HAP-1 (cell line): Measurements from ENCODE around the gene HOXB4.
"Not testable (repeated sequence)": the region's sequence is repeated elsewhere in the genome, so short reads cannot be mapped to it uniquely, and the experiment has no call there.

Experiments used
- DNase-seq, 2 experiments: peaks; one replicate each; pipeline ENCODE4 v3.0.0-alpha.2; 2016 to 2020; ENCODE audit warnings: low spot score in 2 of 2
- H3K27me3 ChIP-seq: fragments of 250-450 bp; sonication (Bioruptor Pico); 2 replicates; pipeline ENCODE4 v1.5.1; 2020; ENCODE audit warnings: low read depth, mild to moderate bottlenecking, moderate library complexity
- H3K36me3 ChIP-seq: fragments of 250-450 bp; sonication (Bioruptor Pico); replicated peaks from 2 replicates; pipeline ENCODE4 v1.5.1; 2020; ENCODE audit warnings: mild to moderate bottlenecking
- H3K4me1 ChIP-seq: fragments of 250-450 bp; sonication (Bioruptor Pico); 2 replicates; pipeline ENCODE4 v1.5.1; 2020; ENCODE audit warnings: mild to moderate bottlenecking
- H3K4me3 ChIP-seq: fragments of 250-450 bp; sonication (Bioruptor Pico); 2 replicates; pipeline ENCODE4 v1.5.1; 2020; ENCODE audit warnings: mild to moderate bottlenecking, moderate library complexity
- H3K9me3 ChIP-seq: fragments of 250-450 bp; sonication (Bioruptor Pico); 2 replicates; pipeline ENCODE4 v1.5.1; 2020; ENCODE audit warnings: mild to moderate bottlenecking, moderate library complexity
- in situ Hi-C: fragments of 300-500 bp; cut with MboI; formaldehyde crosslinking; loops from 3 replicates; pipeline ENCODE4 v1.14.3; 2020; ENCODE audit warnings: low sequenced_read_pairs, inconsistent platforms, mixed read lengths

The HOXB4 gene

GRCh38 chr17:48541036-48541576 lies 37.0 kb downstream of the HOXB4 start:
- in situ Hi-C loops, result loop anchor here (5.0 kb wide), 1 partner anchor 36 kb away; the partner anchor contains the start of gene HOXB4
- Histone ChIP-seq H3K9me3 (no peaks in the 10 kb centered on the region), H3K4me1 (peaks cover 19% of the 10 kb centered on the region), H3K36me3 (peaks cover 15% of the 10 kb centered on the region), H3K4me3 (peak overlapping the region; percentile 68), H3K27me3 (no peaks in the 10 kb centered on the region)
- no peak for DNase-seq

GRCh38 chr17:48540213-48540612 lies 37.9 kb downstream of the HOXB4 start:
- H3K4me3 ChIP-seq, result no peak overlapping the region
- H3K9me3 ChIP-seq, result no peaks in the 10 kb centered on the region
- peaks cover 10% of the 10 kb centered on the region for H3K4me1 ChIP-seq
- no peak for DNase-seq
- in situ Hi-C loops, result loop anchor here (5.0 kb wide), 1 partner anchor 37 kb away; the partner anchor contains the start of gene HOXB4
- H3K27me3 ChIP-seq, result no peaks in the 10 kb centered on the region
- peaks cover 15% of the 10 kb centered on the region for H3K36me3 ChIP-seq

GRCh38 chr17:48539177-48539576 lies 39.0 kb downstream of the HOXB4 start:
- no peaks in the 10 kb centered on the region for H3K9me3 ChIP-seq
- DNase-seq, result no peak
- H3K4me3 ChIP-seq, result no peak overlapping the region
- H3K36me3 ChIP-seq, result peaks cover 15% of the 10 kb centered on the region
- peaks cover 8% of the 10 kb centered on the region for H3K4me1 ChIP-seq
- H3K27me3 ChIP-seq, result no peaks in the 10 kb centered on the region
- in situ Hi-C loops, result no loop called here

- DNase-seq, result no peak
- H3K4me1 ChIP-seq, result peaks cover 8% of the 10 kb centered on the region
- no peaks in the 10 kb centered on the region for H3K27me3 ChIP-seq
- no peak overlapping the region for H3K4me3 ChIP-seq
- in situ Hi-C loops, result no loop called here
- no peaks in the 10 kb centered on the region for H3K9me3 ChIP-seq
- peaks cover 5% of the 10 kb centered on the region for H3K36me3 ChIP-seq
These were observed 40.8 kb downstream of the HOXB4 start for GRCh38 chr17:48537316-48537715.

- H3K27me3 ChIP-seq, in situ Hi-C loops, DNase-seq, H3K9me3 ChIP-seq, H3K4me3 ChIP-seq, H3K4me1 ChIP-seq, H3K36me3 ChIP-seq: not testable (repeated sequence)
These were observed 42.2 kb downstream of the HOXB4 start for GRCh38 chr17:48535793-48536559.

- H3K27me3 ChIP-seq, result no peaks in the 10 kb centered on the region
- in situ Hi-C loops, result no loop called here
These were observed 45.9 kb downstream of the HOXB4 start for GRCh38 chr17:48532261-48532660.

GRCh38 chr17:48530887-48531272 lies 47.3 kb downstream of the HOXB4 start, which contains the start of gene HOXB1:
Gene HOXB1, minus strand, starts transcription at chr17:48531011. Its CDS starts 107 bp downstream, at chr17:48530904.
- H3K27me3 ChIP-seq, result no peaks in the 10 kb centered on the region
- no peak for DNase-seq
- no peaks in the 10 kb centered on the region for H3K9me3 ChIP-seq
- no peaks in the 10 kb centered on the region for H3K4me1 ChIP-seq
- in situ Hi-C loops, result no loop called here
- H3K4me3 ChIP-seq, result no peak within 1 kb of the TSS
- no peaks in the 10 kb centered on the region for H3K36me3 ChIP-seq

More at GRCh38 chr17:48532261-48532660, 45.9 kb downstream of the HOXB4 start:
- H3K9me3 ChIP-seq, result no peaks in the 10 kb centered on the region
- DNase-seq, result no peak
- no peaks in the 10 kb centered on the region for H3K4me1 ChIP-seq
- H3K4me3 ChIP-seq, result no peak overlapping the region
- H3K36me3 ChIP-seq, result no peaks in the 10 kb centered on the region

GRCh38 chr17:48530208-48530886 lies 47.8 kb downstream of the HOXB4 start:
- H3K27me3 ChIP-seq, result no peaks in the 10 kb centered on the region
- in situ Hi-C loops, result no loop called here

GRCh38 chr17:48529683-48530009 lies 48.5 kb downstream of the HOXB4 start:
- no peak for DNase-seq
- H3K36me3 ChIP-seq, result no peaks in the 10 kb centered on the region
- H3K27me3 ChIP-seq, result no peaks in the 10 kb centered on the region
- H3K4me3 ChIP-seq, result no peak overlapping the region
- no peaks in the 10 kb centered on the region for H3K9me3 ChIP-seq
- in situ Hi-C loops, result no loop called here
- H3K4me1 ChIP-seq, result no peaks in the 10 kb centered on the region

More at GRCh38 chr17:48530208-48530886, 47.8 kb downstream of the HOXB4 start:
- no peaks in the 10 kb centered on the region for H3K4me1 ChIP-seq
- no peak overlapping the region for H3K4me3 ChIP-seq
- no peak for DNase-seq
- no peaks in the 10 kb centered on the region for H3K36me3 ChIP-seq
- no peaks in the 10 kb centered on the region for H3K9me3 ChIP-seq

GRCh38 chr17:48528936-48529682 lies 49.0 kb downstream of the HOXB4 start:
- H3K27me3 ChIP-seq, result no peaks in the 10 kb centered on the region
- in situ Hi-C loops, result no loop called here

GRCh38 chr17:48528153-48528935 lies 49.8 kb downstream of the HOXB4 start:
- Histone ChIP-seq H3K9me3 (no peaks in the 10 kb centered on the region), H3K27me3 (peaks cover 2% of the 10 kb centered on the region), H3K4me1 (no peaks in the 10 kb centered on the region), H3K36me3 (no peaks in the 10 kb centered on the region), H3K4me3 (no peak overlapping the region)
- in situ Hi-C loops, result no loop called here
- no peak for DNase-seq

More at GRCh38 chr17:48528936-48529682, 49.0 kb downstream of the HOXB4 start:
- Histone ChIP-seq H3K4me1 (no peaks in the 10 kb centered on the region), H3K36me3 (no peaks in the 10 kb centered on the region), H3K4me3 (no peak overlapping the region), H3K9me3 (no peaks in the 10 kb centered on the region)
- no peak for DNase-seq

GRCh38 chr17:48527547-48527932 lies 50.6 kb downstream of the HOXB4 start:
- no peak for DNase-seq
- H3K9me3 ChIP-seq, result no peaks in the 10 kb centered on the region
- in situ Hi-C loops, result no loop called here
- no peaks in the 10 kb centered on the region for H3K36me3 ChIP-seq
- H3K4me3 ChIP-seq, result no peak overlapping the region
- H3K4me1 ChIP-seq, result no peaks in the 10 kb centered on the region
- H3K27me3 ChIP-seq, result peaks cover 2% of the 10 kb centered on the region
